ENCODE measurements around the gene CFDP1. TPM values are rescaled to one million over a fixed set of nuclear protein-coding genes. Genes with fewer than 3 reads are reported as not detected.
"Not testable (repeated sequence)": the region's sequence is repeated elsewhere in the genome, so short reads cannot be mapped to it uniquely, and the experiment has no call there.

CFDP1 gene
- total RNA-seq, 1 donor from 2014 or later: 65.7 TPM

DNA sequence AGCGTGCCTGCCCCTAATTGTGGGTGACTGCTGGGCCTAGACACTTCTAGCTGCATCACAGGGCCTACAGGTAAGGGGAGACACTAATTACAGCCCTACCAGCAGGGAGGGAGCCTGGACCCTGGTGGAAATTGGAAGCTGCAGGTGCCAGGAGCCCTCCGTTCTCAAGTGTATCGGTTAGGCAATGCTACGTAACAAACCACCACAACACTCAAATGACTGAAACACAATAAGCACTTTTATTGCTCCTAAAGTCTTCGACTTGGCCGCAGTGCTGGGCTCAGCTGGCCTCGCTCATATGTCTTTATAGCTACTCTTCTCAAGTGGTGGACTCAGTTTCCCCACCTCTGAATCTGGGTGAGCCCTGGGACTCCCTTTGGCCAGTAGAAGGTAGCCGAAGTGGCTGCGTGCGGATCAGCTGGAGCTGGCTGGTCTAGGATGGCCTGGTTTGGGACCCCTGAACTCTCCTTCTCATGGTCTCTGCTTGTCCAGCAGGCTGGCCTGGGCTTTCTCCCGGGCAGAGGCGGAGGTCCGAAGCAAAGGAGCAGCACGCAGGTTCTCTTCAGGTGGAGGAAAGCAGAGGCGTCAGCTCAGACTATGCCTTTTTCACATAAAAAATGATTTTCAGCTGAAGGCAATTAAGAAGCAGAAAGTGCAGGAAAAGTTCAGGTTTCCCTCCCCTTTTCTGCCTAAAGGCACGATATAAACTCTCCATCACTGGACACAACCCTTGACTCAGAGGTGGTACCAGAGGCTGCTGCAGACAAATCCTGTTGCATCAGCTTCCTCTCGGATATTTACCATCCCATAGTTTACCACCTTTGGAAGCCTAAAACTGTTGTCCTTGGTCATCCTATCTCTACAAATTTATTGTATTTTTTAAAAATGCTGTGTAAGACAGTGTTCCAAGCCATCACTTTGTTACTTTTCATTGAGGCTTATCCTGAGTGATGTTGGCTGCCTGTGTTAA lies 39.9 kb upstream of the CFDP1 start:
- no peaks in the 10 kb centered on the region for H3K9me3 Mint-ChIP-seq (ENCODE audit: unreplicated experiment)
- H3K4me1 Mint-ChIP-seq (ENCODE audit: unreplicated experiment): no peaks in the 10 kb centered on the region
- H3K4me3 Mint-ChIP-seq (ENCODE audit: unreplicated experiment): no peak overlapping the region
- H3K27ac Mint-ChIP-seq (ENCODE audit: unreplicated experiment): no peak overlapping the region
- TF ChIP-seq, protein P1, sequence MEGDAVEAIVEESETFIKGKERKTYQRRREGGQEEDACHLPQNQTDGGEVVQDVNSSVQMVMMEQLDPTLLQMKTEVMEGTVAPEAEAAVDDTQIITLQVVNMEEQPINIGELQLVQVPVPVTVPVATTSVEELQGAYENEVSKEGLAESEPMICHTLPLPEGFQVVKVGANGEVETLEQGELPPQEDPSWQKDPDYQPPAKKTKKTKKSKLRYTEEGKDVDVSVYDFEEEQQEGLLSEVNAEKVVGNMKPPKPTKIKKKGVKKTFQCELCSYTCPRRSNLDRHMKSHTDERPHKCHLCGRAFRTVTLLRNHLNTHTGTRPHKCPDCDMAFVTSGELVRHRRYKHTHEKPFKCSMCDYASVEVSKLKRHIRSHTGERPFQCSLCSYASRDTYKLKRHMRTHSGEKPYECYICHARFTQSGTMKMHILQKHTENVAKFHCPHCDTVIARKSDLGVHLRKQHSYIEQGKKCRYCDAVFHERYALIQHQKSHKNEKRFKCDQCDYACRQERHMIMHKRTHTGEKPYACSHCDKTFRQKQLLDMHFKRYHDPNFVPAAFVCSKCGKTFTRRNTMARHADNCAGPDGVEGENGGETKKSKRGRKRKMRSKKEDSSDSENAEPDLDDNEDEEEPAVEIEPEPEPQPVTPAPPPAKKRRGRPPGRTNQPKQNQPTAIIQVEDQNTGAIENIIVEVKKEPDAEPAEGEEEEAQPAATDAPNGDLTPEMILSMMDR (IDR thresholded peaks at IDR 0.05; ENCODE audit: unreplicated experiment): no peak
- peaks cover 6% of the 10 kb centered on the region for H3K27me3 Mint-ChIP-seq (ENCODE audit: unreplicated experiment)
- no peaks in the 10 kb centered on the region for H3K36me3 Mint-ChIP-seq (ENCODE audit: low read depth, unreplicated experiment)
- DNase-seq (ENCODE audit: low spot score): no peak

DNA sequence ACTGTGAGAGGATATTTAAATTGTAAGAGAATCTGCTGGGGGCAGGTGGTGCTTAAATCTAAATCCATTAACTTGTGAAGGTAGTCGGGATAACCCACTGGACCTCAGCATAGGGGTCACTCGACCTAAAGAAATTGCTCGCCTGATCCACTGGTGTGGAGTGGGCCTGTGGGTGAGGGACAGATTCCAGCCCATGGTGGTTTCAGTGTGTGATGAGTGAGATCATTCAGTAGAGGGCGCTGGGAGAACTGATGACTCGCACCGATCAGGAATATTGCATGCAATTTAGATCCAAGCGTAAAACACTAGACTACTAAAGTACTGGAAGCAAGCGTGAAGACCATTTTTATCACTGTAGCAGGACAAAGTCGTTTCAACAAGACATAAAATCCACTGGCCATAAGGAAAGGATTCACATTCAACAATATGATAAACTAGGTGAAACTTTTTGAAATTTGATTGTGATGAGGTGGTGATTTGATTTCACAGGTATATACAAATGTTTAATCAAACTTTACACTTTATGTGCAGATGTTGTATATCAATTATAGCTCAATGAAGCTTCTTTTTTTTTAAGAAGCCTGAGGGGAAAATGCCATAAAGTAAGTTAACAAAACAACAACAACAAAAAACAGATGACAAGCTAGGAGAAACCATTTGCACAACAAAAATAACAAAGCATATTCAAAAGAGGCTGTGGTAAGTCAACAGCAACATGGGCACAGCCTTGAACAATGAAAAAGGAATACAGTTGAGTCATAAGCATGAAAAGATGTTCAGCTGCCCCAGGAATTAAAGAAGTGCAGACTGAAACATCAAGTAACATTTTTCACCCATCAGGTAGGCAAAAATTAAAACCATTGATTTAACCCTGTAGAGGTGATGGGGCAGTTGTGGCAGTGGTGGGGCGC lies 38.7 kb upstream of the CFDP1 start:
- peak; percentile 56 for DNase-seq (ENCODE audit: low spot score)
- Mint-ChIP-seq H3K4me3 (ENCODE audit: unreplicated experiment) (no peak overlapping the region), H3K36me3 (ENCODE audit: low read depth, unreplicated experiment) (no peaks in the 10 kb centered on the region), H3K4me1 (ENCODE audit: unreplicated experiment) (no peaks in the 10 kb centered on the region), H3K27me3 (ENCODE audit: unreplicated experiment) (peaks cover 6% of the 10 kb centered on the region), H3K27ac (ENCODE audit: unreplicated experiment) (no peak overlapping the region), H3K9me3 (ENCODE audit: unreplicated experiment) (no peaks in the 10 kb centered on the region)
- TF ChIP-seq, protein P1 (IDR thresholded peaks at IDR 0.05; ENCODE audit: unreplicated experiment): peak; percentile 60

DNA sequence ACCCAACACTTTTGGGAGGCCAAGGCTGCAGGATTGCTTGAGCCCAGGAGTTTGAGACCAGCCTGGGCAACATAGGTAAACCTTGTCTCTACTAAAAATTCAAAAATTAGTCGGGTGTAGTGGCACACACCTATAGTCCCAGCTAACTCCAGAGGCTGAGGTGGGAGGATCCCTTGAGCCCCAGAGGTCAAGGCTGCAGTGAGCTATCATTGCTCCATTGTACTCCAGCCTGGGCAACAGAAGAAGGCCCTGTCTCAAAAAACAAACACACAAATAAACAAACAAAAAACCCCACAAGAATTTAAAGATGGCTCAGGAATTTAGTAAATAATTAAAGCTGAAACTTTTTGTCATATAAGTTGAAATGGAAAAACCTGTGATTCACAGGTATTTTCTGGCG lies 33.5 kb upstream of the CFDP1 start:
- Mint-ChIP-seq H3K4me3 (ENCODE audit: unreplicated experiment) (no peak overlapping the region), H3K4me1 (ENCODE audit: unreplicated experiment) (peaks cover 15% of the 10 kb centered on the region), H3K27me3 (ENCODE audit: unreplicated experiment) (peaks cover 6% of the 10 kb centered on the region), H3K27ac (ENCODE audit: unreplicated experiment) (no peak overlapping the region), H3K36me3 (ENCODE audit: low read depth, unreplicated experiment) (no peaks in the 10 kb centered on the region), H3K9me3 (ENCODE audit: unreplicated experiment) (no peaks in the 10 kb centered on the region)
- no peak for DNase-seq (ENCODE audit: low spot score)
- TF ChIP-seq, protein P1 (IDR thresholded peaks at IDR 0.05; ENCODE audit: unreplicated experiment): no peak

DNA sequence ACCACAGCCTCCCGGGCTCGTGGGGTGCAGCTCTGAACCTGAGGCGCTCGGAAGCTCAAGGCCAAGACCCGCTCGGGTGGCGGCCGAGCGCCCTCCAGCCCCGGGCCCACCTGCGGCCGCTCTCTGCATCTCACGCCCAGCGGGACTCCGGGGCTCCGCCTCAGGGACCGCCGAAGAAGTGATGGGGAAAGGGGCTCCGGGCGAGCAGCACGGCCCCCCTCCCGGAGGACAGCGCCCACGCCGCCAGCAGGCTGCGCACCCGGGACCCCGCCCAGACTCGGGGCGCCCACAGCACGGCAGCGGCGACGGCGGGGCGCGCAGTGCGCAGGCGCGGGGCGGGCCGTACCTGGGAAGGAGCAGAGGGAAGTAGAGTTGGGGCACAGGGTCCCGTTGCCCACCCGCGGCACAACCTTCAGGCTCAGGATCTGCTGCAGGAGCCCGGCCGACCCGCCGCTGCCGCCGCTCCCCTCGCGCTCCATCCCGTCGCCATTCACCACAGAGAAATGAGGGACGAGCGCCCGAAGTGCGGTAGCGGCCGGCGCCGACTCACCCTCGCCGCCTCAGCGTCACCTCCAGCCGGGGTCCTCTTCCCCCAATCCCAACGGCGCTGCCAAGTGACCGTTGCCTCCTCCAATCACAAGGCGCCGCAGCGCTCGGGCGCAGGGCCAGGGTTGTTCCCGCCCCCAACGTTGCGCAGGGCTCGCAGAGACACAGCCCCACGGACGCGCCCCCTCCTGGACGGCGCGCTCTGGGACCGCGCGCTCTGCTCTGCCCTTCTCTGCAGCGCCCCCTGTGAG lies 31.0 kb upstream of the CFDP1 start, which contains the start of gene TMEM170A:
Gene TMEM170A, minus strand, starts transcription at position 568 of the 797 bp plus-strand sequence. Its CDS starts 89 bp downstream, at position 479.
- no peaks in the 10 kb centered on the region for H3K9me3 Mint-ChIP-seq (ENCODE audit: unreplicated experiment)
- peaks cover 4% of the 10 kb centered on the region for H3K27me3 Mint-ChIP-seq (ENCODE audit: unreplicated experiment)
- peak; percentile 100 for DNase-seq (ENCODE audit: low spot score)
- H3K36me3 Mint-ChIP-seq (ENCODE audit: low read depth, unreplicated experiment): peaks cover 3% of the 10 kb centered on the region
- TF ChIP-seq, protein P1 (IDR thresholded peaks at IDR 0.05; ENCODE audit: unreplicated experiment): peak; percentile 100
- peak within 1 kb of the TSS; percentile 98 for H3K4me3 Mint-ChIP-seq (ENCODE audit: unreplicated experiment)
- H3K27ac Mint-ChIP-seq (ENCODE audit: unreplicated experiment): peak within 1 kb of the TSS; percentile 82
- peaks cover 20% of the 10 kb centered on the region for H3K4me1 Mint-ChIP-seq (ENCODE audit: unreplicated experiment)

DNA sequence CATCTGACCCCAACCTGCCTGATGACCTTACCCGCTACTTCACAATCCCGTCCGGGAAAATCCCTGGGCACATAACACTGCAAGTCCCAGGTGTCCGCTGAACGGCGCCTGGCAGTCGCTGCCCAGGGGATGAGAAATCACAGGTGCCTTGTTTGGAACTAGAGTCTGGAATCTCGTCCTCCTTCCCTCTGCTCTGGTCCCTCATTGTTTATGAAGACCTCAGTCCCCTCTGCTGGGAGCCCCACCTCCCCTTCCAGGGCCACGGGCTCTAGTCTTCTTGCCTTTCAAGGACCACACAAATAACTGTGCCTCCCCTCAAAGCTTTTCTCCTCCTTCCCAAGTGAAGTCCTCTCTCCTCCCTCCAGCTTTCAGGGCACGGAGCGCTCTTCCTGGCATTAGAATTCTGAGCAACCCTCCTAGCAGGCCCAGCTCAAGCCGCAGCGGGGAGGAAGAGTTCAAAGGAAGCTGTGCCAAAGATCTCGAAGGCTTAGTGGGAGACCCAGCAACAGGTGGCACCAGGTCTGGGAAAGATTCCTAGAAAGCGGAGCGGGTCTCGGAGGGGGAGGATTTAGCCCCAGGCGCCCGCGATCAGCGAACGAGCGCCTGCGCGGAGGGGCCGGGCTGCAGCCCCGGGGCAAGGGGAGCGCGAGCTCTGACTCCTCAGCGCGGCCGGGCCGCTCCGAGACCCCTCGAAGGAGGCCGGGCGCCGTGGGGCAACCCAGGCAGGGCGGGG lies 30.3 kb upstream of the CFDP1 start:
- Mint-ChIP-seq H3K4me3 (ENCODE audit: unreplicated experiment) (peak overlapping the region; percentile 98), H3K27ac (ENCODE audit: unreplicated experiment) (peak overlapping the region; percentile 82), H3K4me1 (ENCODE audit: unreplicated experiment) (peaks cover 20% of the 10 kb centered on the region)
- not testable (repeated sequence) for H3K27me3 Mint-ChIP-seq (ENCODE audit: unreplicated experiment); H3K9me3 Mint-ChIP-seq (ENCODE audit: unreplicated experiment); H3K36me3 Mint-ChIP-seq (ENCODE audit: low read depth, unreplicated experiment)
- peak; percentile 41 for DNase-seq (ENCODE audit: low spot score)
